SK-N-MC (cell line): Measurements from ENCODE around the gene CD6.

ENCODE experiments used
- EZH2 ChIP-seq: fragments of 200-600 bp; sonication (generic); IDR thresholded peaks from one replicate; pipeline ENCODE4 v1.6.1; 2017; ENCODE audit warnings: antibody characterized with exemption
- FOXP2 ChIP-seq: optimal IDR thresholded peaks from 2 replicates; pipeline ENCODE3; 2011; ENCODE audit warnings: mild to moderate bottlenecking, moderate library complexity; ENCODE audit not compliant: insufficient read depth; ENCODE audit errors: extremely low read length, control extremely low read depth
- POLR2AphosphoS5 ChIP-seq: IDR thresholded peaks from 2 replicates; pipeline ENCODE4 v1.6.1; 2012; ENCODE audit warnings: mild to moderate bottlenecking, low read depth, low read length, borderline replicate concordance

DNA sequence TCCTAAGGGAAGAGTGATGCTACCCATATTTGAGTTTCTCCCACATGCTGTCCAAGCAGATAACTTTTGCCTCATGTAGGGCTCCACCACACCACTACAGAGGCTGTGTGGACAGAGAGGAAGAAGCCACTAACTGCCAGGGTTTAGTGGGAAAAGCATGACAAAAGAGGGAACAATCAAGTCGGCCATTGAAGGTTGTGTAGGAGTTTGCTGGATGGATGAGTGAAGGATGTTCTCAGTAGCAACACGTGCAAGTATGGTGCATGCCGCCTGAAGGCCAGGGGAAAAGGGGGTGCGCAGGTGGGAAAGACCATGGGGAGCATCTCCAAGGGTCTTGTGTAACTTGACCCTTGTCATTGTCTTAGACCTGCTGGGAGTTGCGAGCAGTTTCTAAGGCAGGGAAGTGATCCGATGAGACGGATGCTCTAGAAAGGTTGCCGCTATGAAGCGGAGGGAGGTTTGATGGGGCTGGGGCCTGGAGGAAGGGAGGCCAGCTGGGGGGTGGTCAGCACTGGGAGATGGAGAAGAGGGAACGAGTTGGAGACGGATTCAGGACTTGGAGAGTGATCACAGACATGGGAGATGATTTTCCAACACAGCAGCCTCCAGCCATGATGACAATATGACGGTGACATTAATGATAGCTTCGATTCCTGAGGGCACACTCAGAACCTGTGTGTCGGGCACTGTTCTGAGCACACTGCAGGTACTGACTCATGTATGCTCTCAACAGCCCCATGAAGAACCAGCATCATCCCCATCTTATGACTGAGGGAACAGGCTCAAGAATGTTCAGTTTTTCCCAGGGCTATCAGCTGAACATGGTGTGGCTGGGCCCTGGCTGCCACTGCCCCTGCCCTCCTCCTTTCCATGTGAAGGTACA lies 53.7 kb downstream of the CD6 start:
- TF ChIP-seq EZH2 = no peak
- no peak for TF ChIP-seq POLR2AphosphoS5
- TF ChIP-seq FOXP2 = no peak
